Hepatic stellate cell (primary cell): ENCODE measurements around the gene RNGTT.
"Not testable (repeated sequence)": the region's sequence is repeated elsewhere in the genome, so short reads cannot be mapped to it uniquely, and the experiment has no call there.

Experiments
- DNase-seq: peaks from one replicate; pipeline ENCODE4 v3.0.0; 2011; ENCODE audit warnings: low spot score

RNGTT gene

GRCh38 chr6:88722686-88723085, 240.7 kb downstream of the RNGTT start:
- no peak for DNase-seq

- not testable (repeated sequence) for DNase-seq
These were observed 247.0 kb downstream of the RNGTT start for GRCh38 chr6:88716399-88716798.

DNA sequence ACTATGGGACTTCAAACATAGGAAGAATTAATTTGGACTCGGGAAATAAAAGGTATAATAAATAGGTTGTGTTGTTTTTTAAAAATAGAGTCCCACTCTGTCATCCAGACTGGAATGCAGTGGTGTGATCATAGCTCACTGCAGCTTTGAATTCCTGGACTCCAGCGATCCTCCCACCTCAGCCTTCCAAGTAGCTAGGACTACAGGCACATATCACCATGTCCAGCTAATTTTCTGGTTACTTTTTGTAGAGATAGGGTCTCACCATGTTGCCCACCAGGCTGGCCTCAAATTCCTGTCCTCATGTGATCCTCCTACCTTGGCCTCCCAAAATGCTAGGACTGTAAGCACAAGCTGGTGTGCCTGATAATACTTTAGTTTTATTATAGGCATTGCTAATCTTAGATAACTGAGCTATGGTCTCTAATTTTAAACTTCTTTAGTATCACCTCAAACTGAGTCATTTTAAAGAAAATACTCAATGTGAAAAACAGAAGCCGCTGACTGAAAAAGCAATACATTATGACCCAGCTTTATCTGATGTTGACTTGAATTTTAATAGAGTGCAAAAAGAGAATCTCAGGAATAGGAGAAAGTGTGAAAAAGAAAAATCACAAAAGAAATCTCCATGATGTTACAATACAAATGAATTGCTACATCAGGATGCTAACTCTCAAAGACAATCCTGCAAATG, 251.0 kb downstream of the RNGTT start:
- no peak for DNase-seq

GRCh38 chr6:88709819-88710246, 253.6 kb downstream of the RNGTT start:
- DNase-seq: no peak

GRCh38 chr6:88708197-88708744, 255.1 kb downstream of the RNGTT start:
- no peak for DNase-seq

DNA sequence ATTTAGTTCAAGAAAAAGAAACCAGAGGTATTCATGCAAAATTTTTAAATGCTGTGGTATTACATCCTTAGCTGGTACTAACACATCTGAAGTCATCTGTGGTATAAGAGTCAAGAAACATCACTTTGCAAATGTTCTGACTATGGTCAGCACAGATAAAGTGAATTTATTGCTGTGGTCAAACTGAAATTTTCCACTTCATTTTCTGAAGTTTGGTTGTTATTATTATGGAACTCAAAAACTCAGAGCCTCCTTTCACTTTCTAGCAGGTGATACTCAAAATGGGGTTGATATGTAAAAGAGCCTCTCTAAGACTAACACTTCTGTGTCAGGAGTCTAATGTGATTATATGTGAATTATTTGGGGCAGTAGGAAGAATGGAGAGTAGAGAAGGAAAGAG, 257.8 kb downstream of the RNGTT start:
- DNase-seq: no peak

DNA sequence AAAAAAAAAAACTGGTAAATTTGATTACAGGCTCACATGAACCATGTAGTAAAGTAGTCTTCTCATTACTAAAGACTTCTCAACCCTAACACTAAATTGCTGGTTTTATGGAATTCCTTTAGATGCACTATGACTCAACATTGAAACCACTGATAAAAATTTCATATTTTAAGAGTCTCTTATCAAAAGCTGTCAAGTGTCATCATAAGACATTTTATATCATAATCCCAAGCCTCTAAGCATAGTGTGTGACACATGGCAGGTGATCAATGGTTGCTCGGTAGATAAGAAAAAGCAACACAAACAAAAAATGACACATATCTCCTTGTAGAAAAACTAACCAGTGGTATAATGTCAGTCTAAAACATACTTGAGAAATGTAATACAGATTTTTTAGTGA, 258.4 kb downstream of the RNGTT start:
- DNase-seq: no peak

DNA sequence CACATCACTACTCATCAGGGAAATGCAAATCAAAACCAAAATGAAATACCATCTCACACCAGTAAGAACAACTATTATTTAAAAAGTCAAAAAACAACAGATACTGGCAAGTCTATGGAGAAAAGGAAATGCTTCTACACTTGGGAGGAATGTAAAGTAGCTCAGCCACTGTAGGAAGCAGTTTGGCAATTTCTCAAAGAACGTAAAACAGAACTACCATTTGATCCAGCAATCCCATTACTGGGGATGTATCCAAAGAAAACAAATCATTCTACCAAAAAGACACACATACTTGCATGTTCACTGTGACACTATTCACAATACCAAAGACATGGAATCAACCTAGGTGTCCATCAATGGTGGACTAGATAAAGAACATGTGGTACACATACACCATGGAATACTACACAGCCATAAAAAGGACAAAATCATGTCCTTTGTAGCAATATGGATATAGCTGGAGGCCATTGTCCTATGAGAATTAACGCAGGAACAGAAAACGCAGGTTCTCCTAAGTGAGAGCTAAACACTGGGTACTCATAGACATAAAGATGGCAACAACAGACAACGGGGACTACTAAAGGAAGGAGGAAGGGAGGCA, 260.4 kb downstream of the RNGTT start:
- DNase-seq: no peak

GRCh38 chr6:88698661-88699060, 264.8 kb downstream of the RNGTT start:
- no peak for DNase-seq

- no peak for DNase-seq
These were observed 267.5 kb downstream of the RNGTT start for GRCh38 chr6:88695937-88696336.

- DNase-seq: no peak
These were observed 279.7 kb downstream of the RNGTT start for GRCh38 chr6:88683734-88684133.

- DNase-seq: no peak
These were observed 282.8 kb downstream of the RNGTT start for GRCh38 chr6:88680654-88681053.

DNA sequence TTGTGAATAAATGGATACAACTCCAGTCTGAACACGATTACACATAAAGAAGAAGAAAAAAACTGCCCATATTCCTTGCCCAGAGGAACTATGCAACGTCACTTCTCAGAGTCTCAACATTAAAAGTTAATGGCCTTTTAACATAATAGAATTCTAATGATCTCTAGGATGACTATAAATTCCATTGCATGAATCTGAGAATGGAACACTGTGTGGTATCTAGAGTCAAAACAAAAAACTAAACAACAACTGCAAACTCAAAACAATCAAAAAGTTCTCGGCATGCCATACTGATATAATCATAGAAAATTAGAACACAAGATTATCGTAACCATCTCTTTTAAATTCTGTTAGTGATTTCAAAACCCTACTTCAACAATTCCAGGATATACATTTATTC, 283.6 kb downstream of the RNGTT start:
- DNase-seq: no peak

DNA sequence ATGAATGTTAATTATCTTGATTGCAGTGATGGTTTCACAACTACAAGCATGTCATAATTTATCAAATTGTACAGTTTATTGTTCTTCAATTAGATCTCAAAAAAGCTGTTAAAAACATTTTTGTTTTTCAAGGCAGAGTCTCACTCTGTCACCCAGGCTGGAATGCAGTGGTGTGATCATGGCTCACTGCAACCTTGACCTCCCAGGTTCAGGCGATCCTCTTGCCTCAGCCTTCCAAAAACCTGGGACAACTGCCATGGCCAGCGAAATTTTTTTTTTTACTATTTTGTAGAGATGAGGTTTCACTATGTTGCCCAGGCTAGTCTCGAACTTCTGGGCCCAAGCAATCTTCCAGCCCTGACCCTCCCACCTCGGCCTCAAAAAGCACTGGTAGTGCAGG, 286.1 kb downstream of the RNGTT start:
- DNase-seq: no peak

- DNase-seq: no peak
These were observed 291.8 kb downstream of the RNGTT start for GRCh38 chr6:88671624-88672023.

- no peak for DNase-seq
These were observed 293.0 kb downstream of the RNGTT start for GRCh38 chr6:88670369-88670768.

DNA sequence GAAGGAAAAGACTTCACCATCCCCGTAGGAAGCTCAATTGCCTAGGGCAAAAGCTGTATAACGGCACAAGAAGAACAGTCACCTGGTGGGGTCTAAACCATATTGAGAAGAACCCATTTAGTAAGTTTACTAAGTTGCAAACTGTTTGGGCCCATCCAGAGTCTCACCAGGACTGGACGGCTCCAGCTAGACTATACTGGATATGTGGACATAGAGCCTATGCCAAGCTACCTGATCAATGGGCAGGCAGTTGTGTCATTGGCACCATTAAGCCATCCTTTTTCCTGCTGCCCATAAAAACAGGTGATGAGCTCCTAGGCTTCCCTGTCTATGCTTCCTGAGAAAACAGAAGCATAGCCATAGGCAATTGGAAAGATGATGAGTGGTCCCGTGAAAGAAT, 293.9 kb downstream of the RNGTT start:
- DNase-seq: no peak

GRCh38 chr6:88666901-88667300, 296.5 kb downstream of the RNGTT start:
- DNase-seq: no peak

- no peak for DNase-seq
These were observed 298.3 kb downstream of the RNGTT start for GRCh38 chr6:88665131-88665530.

- no peak for DNase-seq
These were observed 299.6 kb downstream of the RNGTT start for GRCh38 chr6:88663801-88664200.

- no peak for DNase-seq
These were observed 300.7 kb downstream of the RNGTT start for GRCh38 chr6:88662653-88663174.

- no peak for DNase-seq
These were observed 301.2 kb downstream of the RNGTT start for GRCh38 chr6:88662163-88662580.

- no peak for DNase-seq
These were observed 302.3 kb downstream of the RNGTT start for GRCh38 chr6:88661136-88661535.
